Measurements from ENCODE around the gene TEAD2. TPM values are rescaled to one million over a fixed set of nuclear protein-coding genes. Genes with fewer than 3 reads are reported as not detected.

TEAD2 gene
- total and polyA plus RNA-seq, 10 donors = 5.8 to 24.7 (median 14.4) TPM

GRCh38 chr19:49294401-49294800 lies 67.8 kb downstream of the TEAD2 start:
- no peaks in the 10 kb centered on the region for H3K4me1 ChIP-seq
- H3K9me3 ChIP-seq = peaks cover 0 to 3% (median 0%) of the 10 kb centered on the region in 8 donors
- DNase-seq = no peak
- peaks cover 0 to 11% (median 0%) of the 10 kb centered on the region in 6 donors for H3K36me3 ChIP-seq
- no peak overlapping the region for H3K27ac ChIP-seq
- H3K4me3 ChIP-seq = no peak overlapping the region
- WGBS, 5 donors = 86 to 93% (median 90%) methylated on average over 6 of the region's 6 CpGs
- TF ChIP-seq POLR2AphosphoS5 (IDR thresholded peaks at IDR 0.05) (no peak), POLR2A (IDR thresholded peaks at IDR 0.05) (no peak), CTCF (IDR thresholded peaks at IDR 0.05 in 8 of 11, conservative IDR thresholded peaks at IDR 0.05 in 3 of 11) (no peak)
- intact Hi-C loops (cut with DNase I; ENCODE audit: low total_unique reads) = no loop called here
- H3K27me3 ChIP-seq (replicated peaks in 1 of 7) = no peaks in the 10 kb centered on the region

Small RNAs within 50 kb of the gene (microRNA-seq; reads per million reads assigned to microRNA genes)
- 0 reads per million in 3 donors for gene MIR4324

Small RNAs within 50 kb of the gene (small RNA-seq; reads per million reads assigned to genes)
- gene MIR4324 = 0 reads per million in 4 donors

Other genes starting within 250 kb of the TEAD2 start
- 1 to 10 TPM; 2.7 to 9.6 (median 5.5) TPM for gene LIN7B, start 248.0 kb downstream of the TEAD2 start, total RNA-seq
- 1 to 10 TPM; 7.2 to 9.5 (median 9.2) TPM for gene LIN7B, start 248.0 kb downstream of the TEAD2 start, polyA plus RNA-seq
- 1 to 10 TPM in 4 of 7 donors, under 1 TPM in 2, not detected in 1; 0.70 to 5.4 (median 1.6) TPM for gene C19orf73, start 243.3 kb downstream of the TEAD2 start, total RNA-seq
- 1 to 10 TPM; 3.9 to 5.5 (median 4.2) TPM for gene C19orf73, start 243.3 kb downstream of the TEAD2 start, polyA plus RNA-seq
- 1 to 10 TPM; 3.6 to 9.5 (median 5.4) TPM for gene PPFIA3, start 242.9 kb downstream of the TEAD2 start, total RNA-seq
- gene PPFIA3, start 242.9 kb downstream of the TEAD2 start, polyA plus RNA-seq = 10 to 100 TPM in 1 of 3 donors, 1 to 10 TPM in 2; 6.9 to 17.2 (median 8.4) TPM
- under 1 TPM in 2 of 7 donors, not detected in 5; 0.27 to 0.47 TPM for gene HRC, start 207.0 kb downstream of the TEAD2 start, total RNA-seq
- gene HRC, start 207.0 kb downstream of the TEAD2 start, polyA plus RNA-seq = under 1 TPM; 0.07 to 0.27 (median 0.22) TPM
- 10 to 100 TPM in 5 of 7 donors, 1 to 10 TPM in 2; 3.6 to 28.7 (median 13.2) TPM for gene TRPM4, start 204.6 kb downstream of the TEAD2 start, total RNA-seq
- gene TRPM4, start 204.6 kb downstream of the TEAD2 start, polyA plus RNA-seq = 10 to 100 TPM in 1 of 3 donors, 1 to 10 TPM in 2; 3.3 to 18.7 (median 4.6) TPM
- 1 to 10 TPM; 2.1 to 6.9 (median 5.0) TPM for gene SLC6A16, start 37.2 kb downstream of the TEAD2 start, total RNA-seq
- 1 to 10 TPM; 2.7 to 5.0 (median 2.7) TPM for gene SLC6A16, start 37.2 kb downstream of the TEAD2 start, polyA plus RNA-seq
- gene CD37, start 27.0 kb downstream of the TEAD2 start, total RNA-seq = 100 to 1,000 TPM; 297 to 516 (median 398) TPM
- gene CD37, start 27.0 kb downstream of the TEAD2 start, polyA plus RNA-seq = 100 to 1,000 TPM; 401 to 452 (median 405) TPM
- gene DKKL1, start 1.5 kb upstream of the TEAD2 start, total RNA-seq = under 1 TPM in 2 of 7 donors, not detected in 5; 0.57 to 0.79 TPM
- 1 to 10 TPM in 1 of 3 donors, under 1 TPM in 1, not detected in 1; 0.57 to 1.1 TPM for gene DKKL1, start 1.5 kb upstream of the TEAD2 start, polyA plus RNA-seq
- gene KASH5, start 25.8 kb upstream of the TEAD2 start, total RNA-seq = under 1 TPM in 1 of 7 donors, not detected in 6; 0.41 TPM
- under 1 TPM; 0.11 to 0.32 (median 0.19) TPM for gene KASH5, start 25.8 kb upstream of the TEAD2 start, polyA plus RNA-seq
- gene PTH2, start 61.0 kb upstream of the TEAD2 start, total RNA-seq = not detected
- not detected for gene PTH2, start 61.0 kb upstream of the TEAD2 start, polyA plus RNA-seq
- gene GFY, start 63.0 kb upstream of the TEAD2 start, total RNA-seq = not detected
- gene GFY, start 63.0 kb upstream of the TEAD2 start, polyA plus RNA-seq = not detected
- gene SLC17A7, start 79.1 kb upstream of the TEAD2 start, total RNA-seq = under 1 TPM in 2 of 7 donors, not detected in 5; 0.10 to 0.13 TPM
- gene SLC17A7, start 79.1 kb upstream of the TEAD2 start, polyA plus RNA-seq = under 1 TPM; 0.07 to 0.12 (median 0.10) TPM
- gene PIH1D1, start 89.4 kb upstream of the TEAD2 start, total RNA-seq = 10 to 100 TPM; 76.0 to 94.3 (median 86.1) TPM
- 100 to 1,000 TPM in 2 of 3 donors, 10 to 100 TPM in 1; 85.3 to 140 (median 118) TPM for gene PIH1D1, start 89.4 kb upstream of the TEAD2 start, polyA plus RNA-seq
- 10 to 100 TPM; 38.7 to 50.2 (median 45.8) TPM for gene ALDH16A1, start 90.8 kb upstream of the TEAD2 start, total RNA-seq
- 10 to 100 TPM; 54.9 to 99.9 (median 94.9) TPM for gene ALDH16A1, start 90.8 kb upstream of the TEAD2 start, polyA plus RNA-seq
- gene FLT3LG, start 111.8 kb upstream of the TEAD2 start, total RNA-seq = 10 to 100 TPM; 11.2 to 32.8 (median 24.1) TPM
- gene FLT3LG, start 111.8 kb upstream of the TEAD2 start, polyA plus RNA-seq = 10 to 100 TPM; 16.4 to 26.4 (median 19.9) TPM
- 1,000 to 10,000 TPM; 2,521 to 3,132 (median 2,768) TPM for gene RPL13A, start 125.2 kb upstream of the TEAD2 start, total RNA-seq
- 1,000 to 10,000 TPM; 6,561 to 7,408 (median 7,261) TPM for gene RPL13A, start 125.2 kb upstream of the TEAD2 start, polyA plus RNA-seq
- 1,000 to 10,000 TPM; 1,555 to 3,509 (median 2,434) TPM for gene RPS11, start 134.0 kb upstream of the TEAD2 start, total RNA-seq
- over 10,000 TPM in 2 of 3 donors, 1,000 to 10,000 TPM in 1; 8,326 to 12,835 (median 11,104) TPM for gene RPS11, start 134.0 kb upstream of the TEAD2 start, polyA plus RNA-seq
- 100 to 1,000 TPM; 273 to 616 (median 435) TPM for gene FCGRT, start 150.2 kb upstream of the TEAD2 start, total RNA-seq
- gene FCGRT, start 150.2 kb upstream of the TEAD2 start, polyA plus RNA-seq = 100 to 1,000 TPM; 144 to 364 (median 279) TPM
- 10 to 100 TPM; 18.9 to 44.2 (median 42.8) TPM for gene RCN3, start 165.6 kb upstream of the TEAD2 start, total RNA-seq
- gene RCN3, start 165.6 kb upstream of the TEAD2 start, polyA plus RNA-seq = 10 to 100 TPM; 25.0 to 99.2 (median 89.9) TPM
- gene NOSIP, start 218.1 kb upstream of the TEAD2 start, total RNA-seq = 10 to 100 TPM; 58.6 to 73.8 (median 70.0) TPM
- gene NOSIP, start 218.1 kb upstream of the TEAD2 start, polyA plus RNA-seq = 100 to 1,000 TPM; 129 to 152 (median 149) TPM
- 1 to 10 TPM in 5 of 7 donors, under 1 TPM in 2; 0.37 to 7.9 (median 1.3) TPM for gene PRRG2, start 218.9 kb upstream of the TEAD2 start, total RNA-seq
- gene PRRG2, start 218.9 kb upstream of the TEAD2 start, polyA plus RNA-seq = 1 to 10 TPM in 2 of 3 donors, under 1 TPM in 1; 0.91 to 2.3 (median 1.3) TPM
- 10 to 100 TPM; 18.8 to 44.3 (median 34.6) TPM for gene PRR12, start 228.8 kb upstream of the TEAD2 start, total RNA-seq
- 10 to 100 TPM in 1 of 3 donors, 1 to 10 TPM in 2; 3.7 to 21.4 (median 3.9) TPM for gene PRR12, start 228.8 kb upstream of the TEAD2 start, polyA plus RNA-seq